Brain microvascular endothelial cell (primary cell): ENCODE data around the gene STRA6.

ENCODE experiments used
- DNase-seq: peaks from one replicate; pipeline ENCODE4 v3.0.0-alpha.2; 2020
- H3K27ac ChIP-seq: fragments of 250-450 bp; sonication (Bioruptor Pico); 2 replicates; pipeline ENCODE4 v1.5.1; 2020; ENCODE audit warnings: mild to moderate bottlenecking, moderate library complexity
- H3K27me3 ChIP-seq: fragments of 250-450 bp; sonication (Bioruptor Pico); replicated peaks from 2 replicates; pipeline ENCODE4 v1.5.1; 2020; ENCODE audit warnings: mild to moderate bottlenecking
- H3K36me3 ChIP-seq: fragments of 250-450 bp; sonication (Bioruptor Pico); replicated peaks from 2 replicates; pipeline ENCODE4 v1.5.1; 2020; ENCODE audit warnings: mild to moderate bottlenecking
- H3K4me3 ChIP-seq: 2 replicates; pipeline ENCODE4 v1.5.1; 2011; ENCODE audit warnings: low read depth, mild to moderate bottlenecking, control low read depth, low read length, moderate library complexity
- CTCF ChIP-seq: IDR thresholded peaks from 2 replicates; pipeline ENCODE4 v1.5.1; 2011; ENCODE audit warnings: low read depth, mild to moderate bottlenecking, moderate library complexity, low read length, control low read depth, inconsistent platforms; ENCODE audit errors: missing control alignments
- in situ Hi-C: cut with HindIII; loops from 2 replicates; pipeline ENCODE4 v1.10.0; 2017; ENCODE audit warnings: low sequenced_read_pairs, low pct_ligation_motif_present

STRA6 gene

GRCh38 chr15:74207652-74208440 lies 5.3 kb upstream of the STRA6 start:
- DNase-seq: no peak
- Histone ChIP-seq H3K27ac (no peak overlapping the region), H3K36me3 (no peaks in the 10 kb centered on the region), H3K4me3 (no peak overlapping the region), H3K27me3 (no peaks in the 10 kb centered on the region)
- in situ Hi-C loops: no loop called here
- no peak for TF ChIP-seq CTCF

GRCh38 chr15:74206801-74207281 lies 4.3 kb upstream of the STRA6 start:
- no peak for TF ChIP-seq CTCF
- Histone ChIP-seq H3K27ac (no peak overlapping the region), H3K36me3 (no peaks in the 10 kb centered on the region), H3K27me3 (no peaks in the 10 kb centered on the region), H3K4me3 (no peak overlapping the region)
- in situ Hi-C loops: no loop called here
- DNase-seq: no peak

- DNase-seq: no peak
- H3K27me3 ChIP-seq: no peaks in the 10 kb centered on the region
- H3K27ac ChIP-seq: no peak overlapping the region
- in situ Hi-C loops: no loop called here
- TF ChIP-seq CTCF: no peak
- H3K36me3 ChIP-seq: no peaks in the 10 kb centered on the region
- no peak overlapping the region for H3K4me3 ChIP-seq
Measured at GRCh38 chr15:74205582-74205947, 3.0 kb upstream of the STRA6 start.

- peak; percentile 74 for DNase-seq
- Histone ChIP-seq H3K27ac (peak overlapping the region; percentile 34), H3K27me3 (no peaks in the 10 kb centered on the region), H3K4me3 (no peak overlapping the region), H3K36me3 (no peaks in the 10 kb centered on the region)
- in situ Hi-C loops: no loop called here
- peak; percentile 6 for TF ChIP-seq CTCF
Measured at GRCh38 chr15:74203914-74204431, 1.4 kb upstream of the STRA6 start.

- Histone ChIP-seq H3K27ac (peak overlapping the region; percentile 87), H3K36me3 (no peaks in the 10 kb centered on the region), H3K27me3 (no peaks in the 10 kb centered on the region), H3K4me3 (peak overlapping the region; percentile 30)
- no peak for TF ChIP-seq CTCF
- peak; percentile 70 for DNase-seq
- in situ Hi-C loops: no loop called here
Measured at GRCh38 chr15:74201710-74202420, 722 bp downstream of the STRA6 start.
